WTC11 (cell line): Measurements from ENCODE around the gene GIPC3. TPM values are rescaled to one million over a fixed set of nuclear protein-coding genes. Genes with fewer than 3 reads are reported as not detected.

ENCODE experiments used
- ATAC-seq: fragments of 200-7000 bp; cut with Tn5 transposase; 2 replicates; pipeline ENCODE4 v1.10.0; 2021; ENCODE audit warnings: mild to moderate bottlenecking, moderate library complexity
- CTCF ChIA-PET: fragments of 300-600 bp; sonication (Branson Sonifier 250); formaldehyde crosslinking; loops from one replicate; lab custom pipeline; 2021; ENCODE audit warnings: antibody characterized with exemption; lab: Charles Lee
- POLR2A ChIA-PET: fragments of 350-600 bp; sonication (Branson Sonifier 250); formaldehyde crosslinking; loops from one replicate; lab custom pipeline; 2021; ENCODE audit warnings: antibody characterized with exemption; lab: Charles Lee
- DNase-seq: peaks from one replicate; pipeline ENCODE4 v3.0.0; 2021; ENCODE audit warnings: low spot score
- H3K27ac Mint-ChIP-seq: 2 replicates; pipeline ENCODE4 v1.8.0; 2021; ENCODE audit warnings: mixed read lengths
- H3K27me3 Mint-ChIP-seq: 2 replicates; pipeline ENCODE4 v1.8.0; 2021; ENCODE audit warnings: low read depth, mild to moderate bottlenecking, moderate library complexity, mixed read lengths
- H3K36me3 Mint-ChIP-seq: 2 replicates; pipeline ENCODE4 v1.8.0; 2021; ENCODE audit warnings: mixed read lengths
- H3K4me1 Mint-ChIP-seq: 2 replicates; pipeline ENCODE4 v1.8.0; 2022; ENCODE audit warnings: mixed read lengths
- H3K4me3 Mint-ChIP-seq: 2 replicates; pipeline ENCODE4 v1.8.0; 2021; ENCODE audit warnings: mild to moderate bottlenecking, moderate library complexity, mixed read lengths
- H3K9me3 Mint-ChIP-seq: 2 replicates; pipeline ENCODE4 v1.8.0; 2021; ENCODE audit warnings: mixed read lengths
- FOXJ3 ChIP-seq: sonication (generic); formaldehyde crosslinking; IDR thresholded peaks from 2 replicates; pipeline ENCODE4 v1.9.0; 2021; ENCODE audit warnings: missing genetic modification reagents, mild to moderate bottlenecking, borderline replicate concordance
- FOXP1 ChIP-seq: sonication (generic); formaldehyde crosslinking; IDR thresholded peaks from 2 replicates; pipeline ENCODE4 v1.8.0; 2022; ENCODE audit warnings: missing genetic modification reagents, mild to moderate bottlenecking, moderate library complexity, borderline replicate concordance
- GRHL2 ChIP-seq: fragments of 250-450 bp; sonication (Bioruptor Pico); IDR thresholded peaks from 2 replicates; pipeline ENCODE4 v1.8.0; 2022; ENCODE audit warnings: mild to moderate bottlenecking, moderate library complexity; ENCODE audit not compliant: insufficient replicate concordance, severe bottlenecking
- NFYB ChIP-seq: sonication (generic); formaldehyde crosslinking; conservative IDR thresholded peaks from 2 replicates; pipeline ENCODE4 v1.8.0; 2022; ENCODE audit warnings: low read depth, missing genetic modification reagents
- OVOL2 ChIP-seq: fragments of 250-450 bp; sonication (Bioruptor Pico); IDR thresholded peaks from 2 replicates; pipeline ENCODE4 v1.9.0; 2021; ENCODE audit warnings: mild to moderate bottlenecking, borderline replicate concordance
- RELA ChIP-seq: sonication (generic); formaldehyde crosslinking; IDR thresholded peaks from 2 replicates; pipeline ENCODE4 v1.8.1; 2022; ENCODE audit warnings: missing genetic modification reagents, mild to moderate bottlenecking, borderline replicate concordance
- SOX15 ChIP-seq: fragments of 250-450 bp; sonication (Bioruptor Pico); IDR thresholded peaks from 2 replicates; pipeline ENCODE4 v1.9.0; 2021; ENCODE audit warnings: mild to moderate bottlenecking
- ZNF121 ChIP-seq: sonication (generic); formaldehyde crosslinking; IDR thresholded peaks from 2 replicates; pipeline ENCODE4 v1.8.0; 2023; ENCODE audit warnings: missing genetic modification reagents
- ZNF138 ChIP-seq: sonication (generic); formaldehyde crosslinking; conservative IDR thresholded peaks from 2 replicates; pipeline ENCODE4 v1.8.1; 2022; ENCODE audit warnings: mild to moderate bottlenecking, moderate library complexity, missing genetic modification reagents
- ZNF416 ChIP-seq: fragments of 250-450 bp; sonication (Bioruptor Pico); IDR thresholded peaks from 2 replicates; pipeline ENCODE4 v1.9.0; 2021; ENCODE audit warnings: mild to moderate bottlenecking, inconsistent platforms
- total RNA-seq: library from RNA; stranded (reverse); gene quantifications from 3 replicates; pipeline ENCODE4 v1.2.3, GENCODE V29; 2021
- TF ChIP-seq, protein P1 (sequence below): sonication (generic); formaldehyde crosslinking; IDR thresholded peaks from 2 replicates; pipeline ENCODE4 v1.8.0; 2022; ENCODE audit warnings: missing genetic modification reagents
- TF ChIP-seq, protein P2 (sequence below): sonication (generic); formaldehyde crosslinking; IDR thresholded peaks from 2 replicates; pipeline ENCODE4 v1.8.1; 2022; ENCODE audit warnings: mild to moderate bottlenecking, missing genetic modification reagents, moderate library complexity, borderline replicate concordance
- TF ChIP-seq, protein P3 (sequence below): fragments of 250-450 bp; sonication (Bioruptor Pico); conservative IDR thresholded peaks from 2 replicates; pipeline ENCODE4 v1.9.0; 2021; ENCODE audit warnings: mild to moderate bottlenecking
- TF ChIP-seq, protein P4 (sequence below): sonication (generic); formaldehyde crosslinking; IDR thresholded peaks from 2 replicates; pipeline ENCODE4 v1.8.0; 2022; ENCODE audit warnings: mild to moderate bottlenecking, missing genetic modification reagents
- TF ChIP-seq, protein P5 (sequence below): fragments of 250-450 bp; sonication (Bioruptor Pico); IDR thresholded peaks from 2 replicates; pipeline ENCODE4 v2.1.2; 2022; ENCODE audit warnings: mild to moderate bottlenecking, moderate library complexity
- TF ChIP-seq, protein P6 (sequence below): sonication (generic); formaldehyde crosslinking; IDR thresholded peaks from 2 replicates; pipeline ENCODE4 v1.8.1; 2023; ENCODE audit warnings: mild to moderate bottlenecking, moderate library complexity, missing genetic modification reagents

Gene GIPC3
- total RNA-seq, 1 experiment from 2014 or later: 1.0 TPM

DNA sequence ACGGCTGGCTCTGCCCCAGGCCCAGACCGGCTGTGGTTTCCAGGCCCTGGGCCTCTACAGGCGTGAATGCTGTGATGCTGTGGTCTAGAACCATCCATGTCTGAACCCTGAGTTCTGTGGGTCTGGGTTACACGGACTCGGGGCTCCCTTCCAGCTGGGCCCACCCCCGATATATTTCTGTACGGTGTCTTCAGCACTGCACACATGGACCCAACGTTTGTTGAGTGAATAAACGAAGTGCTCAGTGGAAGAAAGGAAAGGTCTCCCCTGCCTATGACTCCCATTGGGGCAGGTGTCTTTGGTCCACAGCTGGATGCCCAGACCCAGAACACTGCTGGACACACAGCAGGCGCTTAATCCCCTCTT is 39.6 kb upstream of the GIPC3 start:
- H3K9me3 Mint-ChIP-seq: no peaks in the 10 kb centered on the region

More for the DNA sequence above, 39.6 kb upstream of the GIPC3 start:
- H3K36me3 Mint-ChIP-seq: no peaks in the 10 kb centered on the region
- H3K4me1 Mint-ChIP-seq: no peaks in the 10 kb centered on the region
- ChIA-PET POLR2A (interaction anchor here (1.0 to 1.4 kb wide), 5 partner anchors 11 to 520 kb away, joined by 3 to 8 read pairs (median 4); partner anchors contain the start of gene MFSD12), CTCF (interaction anchor here (0.6 to 4.4 kb wide), 30 partner anchors 8 to 416 kb away, joined by 3 to 115 read pairs (median 4); partner anchors contain the start of genes MFSD12, MRPL54 and TJP3)
- no peaks in the 10 kb centered on the region for H3K27me3 Mint-ChIP-seq
- TF ChIP-seq ZNF121: no peak
- no peak for TF ChIP-seq SOX15
- TF ChIP-seq, protein P1, sequence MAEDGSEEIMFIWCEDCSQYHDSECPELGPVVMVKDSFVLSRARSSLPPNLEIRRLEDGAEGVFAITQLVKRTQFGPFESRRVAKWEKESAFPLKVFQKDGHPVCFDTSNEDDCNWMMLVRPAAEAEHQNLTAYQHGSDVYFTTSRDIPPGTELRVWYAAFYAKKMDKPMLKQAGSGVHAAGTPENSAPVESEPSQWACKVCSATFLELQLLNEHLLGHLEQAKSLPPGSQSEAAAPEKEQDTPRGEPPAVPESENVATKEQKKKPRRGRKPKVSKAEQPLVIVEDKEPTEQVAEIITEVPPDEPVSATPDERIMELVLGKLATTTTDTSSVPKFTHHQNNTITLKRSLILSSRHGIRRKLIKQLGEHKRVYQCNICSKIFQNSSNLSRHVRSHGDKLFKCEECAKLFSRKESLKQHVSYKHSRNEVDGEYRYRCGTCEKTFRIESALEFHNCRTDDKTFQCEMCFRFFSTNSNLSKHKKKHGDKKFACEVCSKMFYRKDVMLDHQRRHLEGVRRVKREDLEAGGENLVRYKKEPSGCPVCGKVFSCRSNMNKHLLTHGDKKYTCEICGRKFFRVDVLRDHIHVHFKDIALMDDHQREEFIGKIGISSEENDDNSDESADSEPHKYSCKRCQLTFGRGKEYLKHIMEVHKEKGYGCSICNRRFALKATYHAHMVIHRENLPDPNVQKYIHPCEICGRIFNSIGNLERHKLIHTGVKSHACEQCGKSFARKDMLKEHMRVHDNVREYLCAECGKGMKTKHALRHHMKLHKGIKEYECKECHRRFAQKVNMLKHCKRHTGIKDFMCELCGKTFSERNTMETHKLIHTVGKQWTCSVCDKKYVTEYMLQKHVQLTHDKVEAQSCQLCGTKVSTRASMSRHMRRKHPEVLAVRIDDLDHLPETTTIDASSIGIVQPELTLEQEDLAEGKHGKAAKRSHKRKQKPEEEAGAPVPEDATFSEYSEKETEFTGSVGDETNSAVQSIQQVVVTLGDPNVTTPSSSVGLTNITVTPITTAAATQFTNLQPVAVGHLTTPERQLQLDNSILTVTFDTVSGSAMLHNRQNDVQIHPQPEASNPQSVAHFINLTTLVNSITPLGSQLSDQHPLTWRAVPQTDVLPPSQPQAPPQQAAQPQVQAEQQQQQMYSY (CRISPR knock-in tag): no peak
- TF ChIP-seq ZNF416 (CRISPR knock-in tag): no peak
- TF ChIP-seq, protein P2, sequence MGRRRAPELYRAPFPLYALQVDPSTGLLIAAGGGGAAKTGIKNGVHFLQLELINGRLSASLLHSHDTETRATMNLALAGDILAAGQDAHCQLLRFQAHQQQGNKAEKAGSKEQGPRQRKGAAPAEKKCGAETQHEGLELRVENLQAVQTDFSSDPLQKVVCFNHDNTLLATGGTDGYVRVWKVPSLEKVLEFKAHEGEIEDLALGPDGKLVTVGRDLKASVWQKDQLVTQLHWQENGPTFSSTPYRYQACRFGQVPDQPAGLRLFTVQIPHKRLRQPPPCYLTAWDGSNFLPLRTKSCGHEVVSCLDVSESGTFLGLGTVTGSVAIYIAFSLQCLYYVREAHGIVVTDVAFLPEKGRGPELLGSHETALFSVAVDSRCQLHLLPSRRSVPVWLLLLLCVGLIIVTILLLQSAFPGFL (CRISPR knock-in tag): no peak
- TF ChIP-seq RELA (CRISPR knock-in tag): no peak
- no peak for TF ChIP-seq FOXP1 (CRISPR knock-in tag)
- TF ChIP-seq FOXJ3 (CRISPR knock-in tag): no peak
- TF ChIP-seq, protein P3, sequence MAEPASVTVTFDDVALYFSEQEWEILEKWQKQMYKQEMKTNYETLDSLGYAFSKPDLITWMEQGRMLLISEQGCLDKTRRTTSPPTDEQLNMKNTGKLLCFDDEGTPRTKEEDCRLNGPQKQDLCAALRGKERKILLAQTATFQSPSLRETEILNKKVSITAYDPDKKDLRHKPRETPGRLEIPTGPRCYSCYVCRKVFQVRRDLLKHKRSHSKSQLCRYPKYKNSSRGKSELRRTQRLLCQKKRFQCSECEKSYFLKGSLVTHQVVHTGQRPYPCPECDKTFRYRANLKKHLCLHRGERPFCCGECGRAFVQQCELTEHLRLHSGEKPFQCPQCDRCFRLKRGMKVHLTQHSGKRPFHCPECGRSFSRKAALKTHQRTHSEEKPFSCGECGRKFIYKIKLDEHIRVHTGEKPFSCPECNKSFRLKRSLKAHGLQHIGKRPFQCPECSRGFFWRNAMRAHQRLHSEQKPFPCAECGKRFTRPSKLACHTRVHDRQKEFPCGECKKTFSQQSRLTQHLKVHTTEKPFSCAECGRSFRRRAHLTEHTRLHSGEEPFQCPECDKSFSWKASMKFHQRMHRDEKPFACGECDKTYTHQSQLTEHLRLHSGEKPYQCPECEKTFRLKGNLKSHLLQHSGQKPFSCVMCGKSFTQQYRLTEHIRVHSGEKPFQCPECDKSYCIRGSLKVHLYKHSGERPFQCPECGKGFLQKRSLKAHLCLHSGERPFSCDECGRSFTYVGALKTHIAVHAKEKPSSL (CRISPR knock-in tag): no peak
- TF ChIP-seq, protein P4, sequence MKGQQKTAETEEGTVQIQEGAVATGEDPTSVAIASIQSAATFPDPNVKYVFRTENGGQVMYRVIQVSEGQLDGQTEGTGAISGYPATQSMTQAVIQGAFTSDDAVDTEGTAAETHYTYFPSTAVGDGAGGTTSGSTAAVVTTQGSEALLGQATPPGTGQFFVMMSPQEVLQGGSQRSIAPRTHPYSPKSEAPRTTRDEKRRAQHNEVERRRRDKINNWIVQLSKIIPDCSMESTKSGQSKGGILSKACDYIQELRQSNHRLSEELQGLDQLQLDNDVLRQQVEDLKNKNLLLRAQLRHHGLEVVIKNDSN (CRISPR knock-in tag): no peak
- TF ChIP-seq, protein P5, sequence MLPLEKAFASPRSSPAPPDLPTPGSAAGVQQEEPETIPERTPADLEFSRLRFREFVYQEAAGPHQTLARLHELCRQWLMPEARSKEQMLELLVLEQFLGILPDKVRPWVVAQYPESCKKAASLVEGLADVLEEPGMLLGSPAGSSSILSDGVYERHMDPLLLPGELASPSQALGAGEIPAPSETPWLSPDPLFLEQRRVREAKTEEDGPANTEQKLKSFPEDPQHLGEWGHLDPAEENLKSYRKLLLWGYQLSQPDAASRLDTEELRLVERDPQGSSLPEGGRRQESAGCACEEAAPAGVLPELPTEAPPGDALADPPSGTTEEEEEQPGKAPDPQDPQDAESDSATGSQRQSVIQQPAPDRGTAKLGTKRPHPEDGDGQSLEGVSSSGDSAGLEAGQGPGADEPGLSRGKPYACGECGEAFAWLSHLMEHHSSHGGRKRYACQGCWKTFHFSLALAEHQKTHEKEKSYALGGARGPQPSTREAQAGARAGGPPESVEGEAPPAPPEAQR (CRISPR knock-in tag): no peak
- TF ChIP-seq NFYB: no peak
- TF ChIP-seq ZNF138 (CRISPR knock-in tag): no peak
- TF ChIP-seq OVOL2 (CRISPR knock-in tag): no peak
- TF ChIP-seq, protein P6, sequence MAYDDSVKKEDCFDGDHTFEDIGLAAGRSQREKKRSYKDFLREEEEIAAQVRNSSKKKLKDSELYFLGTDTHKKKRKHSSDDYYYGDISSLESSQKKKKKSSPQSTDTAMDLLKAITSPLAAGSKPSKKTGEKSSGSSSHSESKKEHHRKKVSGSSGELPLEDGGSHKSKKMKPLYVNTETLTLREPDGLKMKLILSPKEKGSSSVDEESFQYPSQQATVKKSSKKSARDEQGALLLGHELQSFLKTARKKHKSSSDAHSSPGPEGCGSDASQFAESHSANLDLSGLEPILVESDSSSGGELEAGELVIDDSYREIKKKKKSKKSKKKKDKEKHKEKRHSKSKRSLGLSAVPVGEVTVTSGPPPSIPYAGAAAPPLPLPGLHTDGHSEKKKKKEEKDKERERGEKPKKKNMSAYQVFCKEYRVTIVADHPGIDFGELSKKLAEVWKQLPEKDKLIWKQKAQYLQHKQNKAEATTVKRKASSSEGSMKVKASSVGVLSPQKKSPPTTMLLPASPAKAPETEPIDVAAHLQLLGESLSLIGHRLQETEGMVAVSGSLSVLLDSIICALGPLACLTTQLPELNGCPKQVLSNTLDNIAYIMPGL (CRISPR knock-in tag): no peak
- no peak for TF ChIP-seq GRHL2 (CRISPR knock-in tag)
- H3K27ac Mint-ChIP-seq: no peak overlapping the region
- ATAC-seq (no peak), DNase-seq (no peak)
- no peak overlapping the region for H3K4me3 Mint-ChIP-seq
